H1 (cell line): ENCODE data around the gene BARX2. TPM values are rescaled to one million over a fixed set of nuclear protein-coding genes. Genes with fewer than 3 reads are reported as not detected.

ENCODE experiments used
- CTCF ChIA-PET: fragments of 300-600 bp; sonication (Branson Sonifier 250); formaldehyde crosslinking; loops from one replicate; lab custom pipeline; 2021; ENCODE audit not compliant: partially characterized antibody; lab: Charles Lee
- POLR2A ChIA-PET: fragments of 300-600 bp; sonication (Branson Sonifier 250); formaldehyde crosslinking; loops from one replicate; lab custom pipeline; 2021; ENCODE audit warnings: inconsistent platforms; ENCODE audit not compliant: partially characterized antibody; lab: Charles Lee
- DNase-seq, 2 experiments: peaks; one replicate each; pipeline versions ENCODE4 v3.0.0 to v3.0.0-alpha.2; 2010 to 2022; ENCODE audit warnings: low spot score in 2 of 2, low read depth in 1 of 2, mixed read lengths in 1 of 2
- FAIRE-seq: peaks from 2 replicates; lab custom pipeline; 2011; peaks lifted over from hg19 to GRCh38; lab: Jason Lieb, UNC
- H2AFZ ChIP-seq: 2 replicates; pipeline ENCODE4 v1.8.1; 2012; ENCODE audit warnings: low read length, inconsistent platforms
- H2AK5ac ChIP-seq: 2 replicates; pipeline ENCODE4 v1.6.1; 2013; ENCODE audit warnings: low read depth, low read length
- H2BK120ac ChIP-seq: replicated peaks from 2 replicates; pipeline ENCODE3; 2013; ENCODE audit warnings: low read depth, low read length, inconsistent platforms
- H2BK12ac ChIP-seq: 2 replicates; pipeline ENCODE4 v1.6.1; 2013; ENCODE audit warnings: low read depth, low read length
- H2BK15ac ChIP-seq: 2 replicates; pipeline ENCODE4 v1.6.1; 2013; ENCODE audit warnings: low read length
- H2BK20ac ChIP-seq: 2 replicates; pipeline ENCODE4 v1.6.1; 2013; ENCODE audit warnings: low read length
- H2BK5ac ChIP-seq: 2 replicates; pipeline ENCODE4 v1.6.1; 2013; ENCODE audit warnings: low read depth, low read length
- H3K14ac ChIP-seq: 2 replicates; pipeline ENCODE4 v1.6.1; 2013; ENCODE audit warnings: inconsistent platforms; ENCODE audit not compliant: insufficient read length
- H3K18ac ChIP-seq: 2 replicates; pipeline ENCODE4 v1.6.1; 2013; ENCODE audit warnings: low read length; ENCODE audit errors: extremely low read depth
- H3K23ac ChIP-seq: 2 replicates; pipeline ENCODE4 v1.6.1; 2013; ENCODE audit warnings: inconsistent platforms; ENCODE audit not compliant: insufficient read length
- H3K23me2 ChIP-seq: 2 replicates; pipeline ENCODE4 v1.6.1; 2013; ENCODE audit warnings: low read depth, low read length
- H3K27ac ChIP-seq: 2 replicates; pipeline ENCODE4 v1.6.1; 2011; ENCODE audit warnings: low read depth, low read length, inconsistent platforms
- H3K27me3 ChIP-seq, 4 experiments: replicated peaks in 1 of 4; 1 replicate in 1 of 4; 2 replicates in 3 of 4; pipeline versions ENCODE4 v1.6.1 to v1.8.1; 2011 to 2013; ENCODE audit warnings: low read length in 3 of 4, mild to moderate bottlenecking in 3 of 4, inconsistent platforms in 2 of 4, mixed read lengths in 2 of 4, moderate library complexity in 1 of 4; ENCODE audit not compliant: control insufficient read depth in 3 of 4, insufficient read depth in 3 of 4; ENCODE audit errors: extremely low read depth in 1 of 4
- H3K36me3 ChIP-seq, 4 experiments: 2 replicates each; pipeline versions ENCODE4 v1.6.1 to v1.8.1; 2011 to 2013; ENCODE audit warnings: mild to moderate bottlenecking in 4 of 4, low read length in 3 of 4, moderate library complexity in 2 of 4, control low read depth in 1 of 4, inconsistent platforms in 1 of 4; ENCODE audit not compliant: insufficient read depth in 4 of 4, control insufficient read depth in 2 of 4
- H3K4ac ChIP-seq: replicated peaks from 2 replicates; pipeline ENCODE3; 2013; ENCODE audit warnings: low read length, low read depth, mixed read lengths, inconsistent platforms; ENCODE audit not compliant: insufficient read length
- H3K4me1 ChIP-seq, 4 experiments: replicated peaks in 1 of 4; 1 replicate in 1 of 4; 2 replicates in 3 of 4; pipeline versions ENCODE4 v1.6.1 to v1.8.1; 2011 to 2013; ENCODE audit warnings: low read length in 3 of 4, inconsistent platforms in 2 of 4, mixed read lengths in 1 of 4; ENCODE audit not compliant: insufficient read depth in 4 of 4, control insufficient read depth in 3 of 4
- H3K4me2 ChIP-seq, 2 experiments: 2 replicates each; pipeline versions ENCODE4 v1.6.1 to v1.8.1; 2011 to 2013; ENCODE audit warnings: low read depth in 2 of 2, low read length in 2 of 2, control low read depth in 1 of 2, inconsistent platforms in 1 of 2, mild to moderate bottlenecking in 1 of 2; ENCODE audit not compliant: insufficient read depth in 1 of 2
- H3K4me3 ChIP-seq, 4 experiments: fragments of 200-600, 300-600 bp in 1 of 4; sonication (generic), shearing (Covaris generic), sonication (Bioruptor Twin) in 1 of 4; 2 replicates each; pipeline versions ENCODE4 v1.5.1 to v1.8.1; 2011 to 2016; ENCODE audit warnings: low read length in 4 of 4, low read depth in 3 of 4, control low read depth in 2 of 4, inconsistent platforms in 2 of 4, mild to moderate bottlenecking in 2 of 4, mixed read lengths in 1 of 4, moderate library complexity in 1 of 4; ENCODE audit not compliant: insufficient read depth in 2 of 4; ENCODE audit errors: extremely low read depth in 1 of 4
- H3K56ac ChIP-seq: replicated peaks from 2 replicates; pipeline ENCODE3; 2013; ENCODE audit warnings: low read depth, mild to moderate bottlenecking, mixed read lengths, low read length, inconsistent platforms; ENCODE audit not compliant: insufficient read length
- H3K79me1 ChIP-seq: 2 replicates; pipeline ENCODE4 v1.6.1; 2013; ENCODE audit warnings: low read depth, low read length, control low read depth
- H3K79me2 ChIP-seq, 2 experiments: 2 replicates each; pipeline versions ENCODE4 v1.6.1 to v1.8.1; 2012 to 2013; ENCODE audit warnings: low read length in 2 of 2, mild to moderate bottlenecking in 2 of 2, inconsistent platforms in 1 of 2; ENCODE audit not compliant: insufficient read depth in 2 of 2, control insufficient read depth in 1 of 2
- H3K9ac ChIP-seq, 4 experiments: replicated peaks in 1 of 4; 1 replicate in 1 of 4; 2 replicates in 3 of 4; pipeline versions ENCODE4 v1.6.1 to v1.8.1; 2011 to 2013; ENCODE audit warnings: low read depth in 3 of 4, low read length in 3 of 4, control low read depth in 2 of 4, mild to moderate bottlenecking in 2 of 4, moderate library complexity in 2 of 4, inconsistent platforms in 1 of 4; ENCODE audit errors: extremely low read depth in 1 of 4
- H3K9me3 ChIP-seq, 2 experiments: 2 replicates each; pipeline versions ENCODE4 v1.6.1 to v1.8.1; 2012 to 2013; ENCODE audit warnings: mild to moderate bottlenecking in 2 of 2, moderate library complexity in 2 of 2, control low read depth in 1 of 2, inconsistent platforms in 1 of 2, low read depth in 1 of 2, low read length in 1 of 2, mixed read lengths in 1 of 2; ENCODE audit not compliant: insufficient read depth in 2 of 2
- H4K20me1 ChIP-seq, 2 experiments: replicated peaks in 1 of 2; 2 replicates each; pipeline versions ENCODE3 to v1.8.1; 2011 to 2013; ENCODE audit warnings: inconsistent platforms in 2 of 2, low read length in 2 of 2, mild to moderate bottlenecking in 1 of 2; ENCODE audit not compliant: insufficient read depth in 2 of 2, control insufficient read depth in 1 of 2
- H4K5ac ChIP-seq: 2 replicates; pipeline ENCODE4 v1.6.1; 2013; ENCODE audit warnings: low read length, low read depth, mixed read lengths, inconsistent platforms; ENCODE audit not compliant: insufficient read length
- H4K8ac ChIP-seq: 2 replicates; pipeline ENCODE4 v1.8.0; 2013; ENCODE audit warnings: mild to moderate bottlenecking, moderate library complexity, low read length, inconsistent platforms; ENCODE audit not compliant: insufficient read depth; ENCODE audit errors: extremely low read depth
- H4K91ac ChIP-seq: replicated peaks from 2 replicates; pipeline ENCODE3; 2013; ENCODE audit warnings: low read length, mixed read lengths, inconsistent platforms; ENCODE audit not compliant: insufficient read length
- FOSL1 ChIP-seq: IDR thresholded peaks from 2 replicates; pipeline ENCODE4 v1.6.1; 2011; ENCODE audit warnings: mild to moderate bottlenecking, low read depth, low read length, moderate library complexity; ENCODE audit not compliant: insufficient read depth
- SIN3A ChIP-seq, 2 experiments: IDR thresholded peaks in 1 of 2; conservative IDR thresholded peaks in 1 of 2; 2 replicates each; pipeline ENCODE4 v1.6.1; 2011 to 2012; ENCODE audit warnings: low read length in 2 of 2, improper control_type of control experiment in 1 of 2, low read depth in 1 of 2, mild to moderate bottlenecking in 1 of 2
- TEAD4 ChIP-seq: IDR thresholded peaks from 2 replicates; pipeline ENCODE4 v1.6.1; 2012; ENCODE audit warnings: low read depth, low read length, inconsistent platforms, mixed read lengths
- WGBS, 2 experiments: shearing (Covaris generic) in 1 of 2; methylation state at CpG; one replicate each; pipeline versions ENCODE4 v1.1.6 to v1.1.7; 2013 to 2015; ENCODE audit warnings: low lambda C conversion rate in 2 of 2, mixed read lengths in 2 of 2, inconsistent platforms in 1 of 2, low coverage in 1 of 2, missing lambda C conversion rate in 1 of 2; ENCODE audit not compliant: insufficient replicate concordance in 2 of 2, insufficient coverage in 1 of 2, insufficient read length in 1 of 2; ENCODE audit errors: extremely low coverage in 1 of 2, missing lambda C conversion rate in 1 of 2; 5-methylcytosine and 5-hydroxymethylcytosine counted together
- polyA plus RNA-seq, 7 experiments: library from polyadenylated mRNA; depleted of rRNA in 3 of 7; stranded (reverse) in 5 of 7; unstranded in 2 of 7; fragments of >200 nt in 5 of 7; fragments of 200-250 nt in 2 of 7; gene quantifications; 1 replicate in 5 of 7; 2 replicates in 1 of 7; 4 replicates in 1 of 7; pipeline versions ENCODE4 v1.2.1 to v1.2.3, GENCODE V29; 2011 to 2013; ENCODE audit warnings: missing spikeins in 2 of 7, mixed read lengths in 2 of 7
- total RNA-seq: library from RNA; stranded (reverse); fragmentation: NEBNext Ultra II Directional; extraction: Animal tissue kit (Norgen Biotek cat#: 25700); gene quantifications from 2 replicates; pipeline ENCODE4 v1.2.1, GENCODE V29; 2021

Gene BARX2
- total and polyA plus RNA-seq, 2 of the 8 experiments (the other 6 are each of a cell fraction or from before 2014, with no cell fraction given): not detected

- Histone ChIP-seq H3K27me3 (no peaks in the 10 kb centered on the region), H2BK20ac (no peak overlapping the region), H4K5ac (no peak overlapping the region), H2BK5ac (no peak overlapping the region), H2BK120ac (no peak overlapping the region), H3K4me1 (no peaks in the 10 kb centered on the region), H3K4ac (no peak overlapping the region), H3K23ac (no peak overlapping the region), H3K23me2 (no peaks in the 10 kb centered on the region), H3K18ac (no peak overlapping the region), H2AFZ (no peak overlapping the region), H4K20me1 (no peaks in the 10 kb centered on the region), H3K14ac (no peak overlapping the region), H2BK15ac (no peak overlapping the region), H3K4me2 (no peak overlapping the region), H3K9ac (no peak overlapping the region), H2BK12ac (no peak overlapping the region), H3K56ac (no peak overlapping the region), H3K27ac (no peak overlapping the region), H2AK5ac (no peak overlapping the region), H3K36me3 (no peaks in the 10 kb centered on the region; a peak in 1 of 8 replicates), H3K9me3 (peaks cover 9 to 12% of the 10 kb centered on the region in 2 experiments; a peak in 2 of 4 replicates), H3K79me2 (no peaks in the 10 kb centered on the region), H3K79me1 (no peaks in the 10 kb centered on the region), H4K91ac (no peak overlapping the region), H4K8ac (no peak overlapping the region), H3K4me3 (no peak overlapping the region)
- ChIA-PET CTCF (interaction anchor here (0.6 to 1.6 kb wide), 2 partner anchors 22 to 65 kb away, joined by 3 to 6 read pairs; no protein-coding TSS in a partner anchor), POLR2A (no interaction called here)
- DNase-seq: no peak
- TF ChIP-seq FOSL1 (no peak), SIN3A (conservative IDR thresholded peaks at IDR 0.05 in 1 of 2, IDR thresholded peaks at IDR 0.05 in 1 of 2; ENCODE audit: low read depth in 1 of 2, low read length in 2 of 2) (no peak), TEAD4 (no peak)
- no peak for FAIRE-seq
- 90% methylated on average over 9 of the region's 9 CpGs; no CpG with 5 or more reads in 1 of the 2 experiments for WGBS, 2 experiments
Observed at GRCh38 chr11:129428557-129428956, 52.9 kb downstream of the BARX2 start.
